H1 (cell line): ENCODE measurements around the gene HPGDS. TPM values are rescaled to one million over a fixed set of nuclear protein-coding genes. Genes with fewer than 3 reads are reported as not detected.

Experiments used
- CTCF ChIA-PET: fragments of 300-600 bp; sonication (Branson Sonifier 250); formaldehyde crosslinking; loops from one replicate; lab custom pipeline; 2021; ENCODE audit not compliant: partially characterized antibody; lab: Charles Lee
- POLR2A ChIA-PET: fragments of 300-600 bp; sonication (Branson Sonifier 250); formaldehyde crosslinking; loops from one replicate; lab custom pipeline; 2021; ENCODE audit warnings: inconsistent platforms; ENCODE audit not compliant: partially characterized antibody; lab: Charles Lee
- DNase-seq, 2 experiments: peaks; one replicate each; pipeline versions ENCODE4 v3.0.0 to v3.0.0-alpha.2; 2010 to 2022; ENCODE audit warnings: low spot score in 2 of 2, low read depth in 1 of 2, mixed read lengths in 1 of 2
- FAIRE-seq: peaks from 2 replicates; lab custom pipeline; 2011; peaks lifted over from hg19 to GRCh38; lab: Jason Lieb, UNC
- H2AFZ ChIP-seq: 2 replicates; pipeline ENCODE4 v1.8.1; 2012; ENCODE audit warnings: low read length, inconsistent platforms
- H2AK5ac ChIP-seq: 2 replicates; pipeline ENCODE4 v1.6.1; 2013; ENCODE audit warnings: low read depth, low read length
- H2BK120ac ChIP-seq: replicated peaks from 2 replicates; pipeline ENCODE3; 2013; ENCODE audit warnings: low read depth, low read length, inconsistent platforms
- H2BK12ac ChIP-seq: 2 replicates; pipeline ENCODE4 v1.6.1; 2013; ENCODE audit warnings: low read depth, low read length
- H2BK15ac ChIP-seq: 2 replicates; pipeline ENCODE4 v1.6.1; 2013; ENCODE audit warnings: low read length
- H2BK20ac ChIP-seq: 2 replicates; pipeline ENCODE4 v1.6.1; 2013; ENCODE audit warnings: low read length
- H2BK5ac ChIP-seq: 2 replicates; pipeline ENCODE4 v1.6.1; 2013; ENCODE audit warnings: low read depth, low read length
- H3K14ac ChIP-seq: 2 replicates; pipeline ENCODE4 v1.6.1; 2013; ENCODE audit warnings: inconsistent platforms; ENCODE audit not compliant: insufficient read length
- H3K18ac ChIP-seq: 2 replicates; pipeline ENCODE4 v1.6.1; 2013; ENCODE audit warnings: low read length; ENCODE audit errors: extremely low read depth
- H3K23ac ChIP-seq: 2 replicates; pipeline ENCODE4 v1.6.1; 2013; ENCODE audit warnings: inconsistent platforms; ENCODE audit not compliant: insufficient read length
- H3K23me2 ChIP-seq: 2 replicates; pipeline ENCODE4 v1.6.1; 2013; ENCODE audit warnings: low read depth, low read length
- H3K27ac ChIP-seq: 2 replicates; pipeline ENCODE4 v1.6.1; 2011; ENCODE audit warnings: low read depth, low read length, inconsistent platforms
- H3K27me3 ChIP-seq, 4 experiments: replicated peaks in 1 of 4; 1 replicate in 1 of 4; 2 replicates in 3 of 4; pipeline versions ENCODE4 v1.6.1 to v1.8.1; 2011 to 2013; ENCODE audit warnings: low read length in 3 of 4, mild to moderate bottlenecking in 3 of 4, inconsistent platforms in 2 of 4, mixed read lengths in 2 of 4, moderate library complexity in 1 of 4; ENCODE audit not compliant: control insufficient read depth in 3 of 4, insufficient read depth in 3 of 4; ENCODE audit errors: extremely low read depth in 1 of 4
- H3K36me3 ChIP-seq, 4 experiments: 2 replicates each; pipeline versions ENCODE4 v1.6.1 to v1.8.1; 2011 to 2013; ENCODE audit warnings: mild to moderate bottlenecking in 4 of 4, low read length in 3 of 4, moderate library complexity in 2 of 4, control low read depth in 1 of 4, inconsistent platforms in 1 of 4; ENCODE audit not compliant: insufficient read depth in 4 of 4, control insufficient read depth in 2 of 4
- H3K4ac ChIP-seq: replicated peaks from 2 replicates; pipeline ENCODE3; 2013; ENCODE audit warnings: low read length, low read depth, mixed read lengths, inconsistent platforms; ENCODE audit not compliant: insufficient read length
- H3K4me1 ChIP-seq, 4 experiments: replicated peaks in 1 of 4; 1 replicate in 1 of 4; 2 replicates in 3 of 4; pipeline versions ENCODE4 v1.6.1 to v1.8.1; 2011 to 2013; ENCODE audit warnings: low read length in 3 of 4, inconsistent platforms in 2 of 4, mixed read lengths in 1 of 4; ENCODE audit not compliant: insufficient read depth in 4 of 4, control insufficient read depth in 3 of 4
- H3K4me2 ChIP-seq, 2 experiments: 2 replicates each; pipeline versions ENCODE4 v1.6.1 to v1.8.1; 2011 to 2013; ENCODE audit warnings: low read depth in 2 of 2, low read length in 2 of 2, control low read depth in 1 of 2, inconsistent platforms in 1 of 2, mild to moderate bottlenecking in 1 of 2; ENCODE audit not compliant: insufficient read depth in 1 of 2
- H3K4me3 ChIP-seq, 4 experiments: fragments of 200-600, 300-600 bp in 1 of 4; sonication (generic), shearing (Covaris generic), sonication (Bioruptor Twin) in 1 of 4; 2 replicates each; pipeline versions ENCODE4 v1.5.1 to v1.8.1; 2011 to 2016; ENCODE audit warnings: low read length in 4 of 4, low read depth in 3 of 4, control low read depth in 2 of 4, inconsistent platforms in 2 of 4, mild to moderate bottlenecking in 2 of 4, mixed read lengths in 1 of 4, moderate library complexity in 1 of 4; ENCODE audit not compliant: insufficient read depth in 2 of 4; ENCODE audit errors: extremely low read depth in 1 of 4
- H3K56ac ChIP-seq: replicated peaks from 2 replicates; pipeline ENCODE3; 2013; ENCODE audit warnings: low read depth, mild to moderate bottlenecking, mixed read lengths, low read length, inconsistent platforms; ENCODE audit not compliant: insufficient read length
- H3K79me1 ChIP-seq: 2 replicates; pipeline ENCODE4 v1.6.1; 2013; ENCODE audit warnings: low read depth, low read length, control low read depth
- H3K79me2 ChIP-seq, 2 experiments: 2 replicates each; pipeline versions ENCODE4 v1.6.1 to v1.8.1; 2012 to 2013; ENCODE audit warnings: low read length in 2 of 2, mild to moderate bottlenecking in 2 of 2, inconsistent platforms in 1 of 2; ENCODE audit not compliant: insufficient read depth in 2 of 2, control insufficient read depth in 1 of 2
- H3K9ac ChIP-seq, 4 experiments: replicated peaks in 1 of 4; 1 replicate in 1 of 4; 2 replicates in 3 of 4; pipeline versions ENCODE4 v1.6.1 to v1.8.1; 2011 to 2013; ENCODE audit warnings: low read depth in 3 of 4, low read length in 3 of 4, control low read depth in 2 of 4, mild to moderate bottlenecking in 2 of 4, moderate library complexity in 2 of 4, inconsistent platforms in 1 of 4; ENCODE audit errors: extremely low read depth in 1 of 4
- H3K9me3 ChIP-seq, 2 experiments: 2 replicates each; pipeline versions ENCODE4 v1.6.1 to v1.8.1; 2012 to 2013; ENCODE audit warnings: mild to moderate bottlenecking in 2 of 2, moderate library complexity in 2 of 2, control low read depth in 1 of 2, inconsistent platforms in 1 of 2, low read depth in 1 of 2, low read length in 1 of 2, mixed read lengths in 1 of 2; ENCODE audit not compliant: insufficient read depth in 2 of 2
- H4K20me1 ChIP-seq, 2 experiments: replicated peaks in 1 of 2; 2 replicates each; pipeline versions ENCODE3 to v1.8.1; 2011 to 2013; ENCODE audit warnings: inconsistent platforms in 2 of 2, low read length in 2 of 2, mild to moderate bottlenecking in 1 of 2; ENCODE audit not compliant: insufficient read depth in 2 of 2, control insufficient read depth in 1 of 2
- H4K5ac ChIP-seq: 2 replicates; pipeline ENCODE4 v1.6.1; 2013; ENCODE audit warnings: low read length, low read depth, mixed read lengths, inconsistent platforms; ENCODE audit not compliant: insufficient read length
- H4K8ac ChIP-seq: 2 replicates; pipeline ENCODE4 v1.8.0; 2013; ENCODE audit warnings: mild to moderate bottlenecking, moderate library complexity, low read length, inconsistent platforms; ENCODE audit not compliant: insufficient read depth; ENCODE audit errors: extremely low read depth
- H4K91ac ChIP-seq: replicated peaks from 2 replicates; pipeline ENCODE3; 2013; ENCODE audit warnings: low read length, mixed read lengths, inconsistent platforms; ENCODE audit not compliant: insufficient read length
- CTBP2 ChIP-seq: IDR thresholded peaks from 2 replicates; pipeline ENCODE4 v1.7.0; 2011; ENCODE audit warnings: borderline replicate concordance, mild to moderate bottlenecking, moderate library complexity, mixed read lengths, low read length; ENCODE audit not compliant: insufficient read depth, insufficient read length
- RBBP5 ChIP-seq: IDR thresholded peaks from 2 replicates; pipeline ENCODE4 v1.7.1; 2012; ENCODE audit warnings: low read depth, mild to moderate bottlenecking, inconsistent platforms, low read length, moderate library complexity, borderline replicate concordance
- ZNF274 ChIP-seq: IDR thresholded peaks from 2 replicates; pipeline ENCODE4 v1.7.0; 2012; ENCODE audit warnings: low read length, borderline replicate concordance; ENCODE audit errors: extremely low read depth
- WGBS, 2 experiments: shearing (Covaris generic) in 1 of 2; methylation state at CpG; one replicate each; pipeline versions ENCODE4 v1.1.6 to v1.1.7; 2013 to 2015; ENCODE audit warnings: low lambda C conversion rate in 2 of 2, mixed read lengths in 2 of 2, inconsistent platforms in 1 of 2, low coverage in 1 of 2, missing lambda C conversion rate in 1 of 2; ENCODE audit not compliant: insufficient replicate concordance in 2 of 2, insufficient coverage in 1 of 2, insufficient read length in 1 of 2; ENCODE audit errors: extremely low coverage in 1 of 2, missing lambda C conversion rate in 1 of 2; 5-methylcytosine and 5-hydroxymethylcytosine counted together
- polyA plus RNA-seq, 7 experiments: library from polyadenylated mRNA; depleted of rRNA in 3 of 7; stranded (reverse) in 5 of 7; unstranded in 2 of 7; fragments of >200 nt in 5 of 7; fragments of 200-250 nt in 2 of 7; gene quantifications; 1 replicate in 5 of 7; 2 replicates in 1 of 7; 4 replicates in 1 of 7; pipeline versions ENCODE4 v1.2.1 to v1.2.3, GENCODE V29; 2011 to 2013; ENCODE audit warnings: missing spikeins in 2 of 7, mixed read lengths in 2 of 7
- total RNA-seq: library from RNA; stranded (reverse); fragmentation: NEBNext Ultra II Directional; extraction: Animal tissue kit (Norgen Biotek cat#: 25700); gene quantifications from 2 replicates; pipeline ENCODE4 v1.2.1, GENCODE V29; 2021

Gene HPGDS
- total and polyA plus RNA-seq, 2 of the 8 experiments (the other 6 are each of a cell fraction or from before 2014, with no cell fraction given), result not detected

DNA sequence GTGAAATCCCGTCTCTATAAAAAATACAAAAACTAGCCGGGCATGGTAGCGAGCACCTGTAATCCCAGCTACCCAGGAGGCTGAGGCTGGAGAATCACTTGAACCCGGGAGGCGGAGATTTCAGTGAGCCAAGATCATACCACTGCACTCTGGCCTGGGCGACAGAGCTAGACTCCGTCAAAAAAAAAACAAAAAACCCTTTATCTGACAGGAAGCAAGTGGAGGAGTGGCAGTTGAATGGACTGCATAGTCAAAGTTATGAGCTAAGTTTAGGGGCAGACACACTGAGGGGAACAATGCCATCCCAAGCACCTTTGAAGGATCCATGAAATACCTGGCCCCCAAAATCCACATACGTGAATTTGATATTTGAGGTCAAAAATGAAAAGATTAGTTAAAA lies 7.5 kb upstream of the HPGDS start:
- no peaks in the 10 kb centered on the region for H4K20me1 ChIP-seq
- no peak overlapping the region for H2AK5ac ChIP-seq
- H3K4me3 ChIP-seq, result no peak overlapping the region
- no peaks in the 10 kb centered on the region for H3K9me3 ChIP-seq
- H2BK15ac ChIP-seq, result no peak overlapping the region
- no peaks in the 10 kb centered on the region for H3K23me2 ChIP-seq
- no peaks in the 10 kb centered on the region for H3K36me3 ChIP-seq
- H3K79me1 ChIP-seq, result no peaks in the 10 kb centered on the region
- H2BK120ac ChIP-seq, result no peak overlapping the region
- no peak overlapping the region for H4K91ac ChIP-seq
- no peak overlapping the region for H3K27ac ChIP-seq
- no peak overlapping the region for H3K4ac ChIP-seq
- no peak overlapping the region for H4K8ac ChIP-seq
- H3K4me1 ChIP-seq, result no peaks in the 10 kb centered on the region
- no peak overlapping the region for H3K56ac ChIP-seq
- no peak for FAIRE-seq
- no peak overlapping the region for H2BK12ac ChIP-seq
- H3K4me2 ChIP-seq, result no peak overlapping the region
- no peak overlapping the region for H2AFZ ChIP-seq
- H2BK20ac ChIP-seq, result no peak overlapping the region
- H3K79me2 ChIP-seq, result no peaks in the 10 kb centered on the region
- DNase-seq, result no peak
- H3K18ac ChIP-seq, result no peak overlapping the region
- no peak overlapping the region for H2BK5ac ChIP-seq
- POLR2A ChIA-PET, result no interaction called here
- no peak overlapping the region for H3K9ac ChIP-seq
- no peak overlapping the region for H4K5ac ChIP-seq
- no peaks in the 10 kb centered on the region for H3K27me3 ChIP-seq
- 94% methylated on average over 8 of the region's 8 CpGs; no CpG with 5 or more reads in 1 of the 2 experiments for WGBS, 2 experiments
- H3K14ac ChIP-seq, result no peak overlapping the region
- CTCF ChIA-PET, result no interaction called here
- no peak overlapping the region for H3K23ac ChIP-seq
- TF ChIP-seq ZNF274, result no peak
- TF ChIP-seq RBBP5, result no peak
- no peak for TF ChIP-seq CTBP2
